Gastrocnemius medialis (tissue), 4 donors: Measurements from ENCODE around the gene NAB2. TPM values are rescaled to one million over a fixed set of nuclear protein-coding genes. Genes with fewer than 3 reads are reported as not detected.
A peak's percentile ranks its signal among the peaks of the same experiment; 100 is the strongest.
"Not testable (repeated sequence)": the region's sequence is repeated elsewhere in the genome, so short reads cannot be mapped to it uniquely, and the experiment has no call there.

ENCODE experiments used
- ATAC-seq, 2 donors: fragments of 150-250 bp; one replicate each; pipeline ENCODE4 v1.9.1; 2016
- DNase-seq, 2 donors: peaks; one replicate each; pipeline ENCODE4 v3.0.0-alpha.2; 2019
- H3K27ac ChIP-seq, 4 donors: fragments of 200-600 bp; sonication (generic); 1 replicate in 1 of 4; 2 replicates in 3 of 4; pipeline ENCODE4 v1.5.1; 2016 to 2018; ENCODE audit warnings: mild to moderate bottlenecking in 2 of 4, moderate library complexity in 1 of 4
- H3K27me3 ChIP-seq, 3 donors: fragments of 200-600 bp; sonication (generic) in 2 of 3; 1 replicate in 1 of 3; 2 replicates in 2 of 3; pipeline versions ENCODE4 v1.5.1 to v1.6.0; 2016 to 2019; ENCODE audit warnings: mild to moderate bottlenecking in 1 of 3, moderate library complexity in 1 of 3
- H3K36me3 ChIP-seq, 2 donors: fragments of 200-600 bp; sonication (generic) in 1 of 2; one replicate each; pipeline ENCODE4 v1.5.1; 2017 to 2018
- H3K4me1 ChIP-seq, 2 donors: fragments of 200-600 bp; sonication (generic) in 1 of 2; one replicate each; pipeline ENCODE4 v1.5.1; 2016 to 2017; ENCODE audit warnings: mild to moderate bottlenecking in 2 of 2
- H3K4me3 ChIP-seq, 4 donors: fragments of 200-600 bp; sonication (generic) in 3 of 4; 1 replicate in 1 of 4; 2 replicates in 3 of 4; pipeline ENCODE4 v1.5.1; 2016 to 2019; ENCODE audit warnings: mild to moderate bottlenecking in 2 of 4
- H3K9me3 ChIP-seq, 3 donors: fragments of 200-600 bp; sonication (generic) in 2 of 3; 1 replicate in 1 of 3; 2 replicates in 2 of 3; pipeline ENCODE4 v1.5.1; 2016 to 2019
- POLR2A ChIP-seq, 2 donors: fragments of 450-650 bp; IDR thresholded peaks; one replicate each; pipeline ENCODE4 v1.6.1; 2017; ENCODE audit warnings: antibody characterized with exemption in 2 of 2, mild to moderate bottlenecking in 2 of 2, moderate library complexity in 2 of 2
- in situ Hi-C, 4 donors: fragments of 200-750 bp; cut with MboI; loops; one replicate each; pipeline versions ENCODE4 v1.15.0 to v1.8.0; 2017; ENCODE audit warnings: low sequenced_read_pairs in 4 of 4
- intact Hi-C: fragments of 100-400 bp; cut with DNase I; formaldehyde crosslinking; loops from one replicate; pipeline ENCODE4 v1.15.1; 2023; ENCODE audit warnings: low total_unique reads
- total RNA-seq, 4 donors: library from RNA; depleted of rRNA; stranded (reverse); fragments of >200 nt; gene quantifications; one replicate each; pipeline versions ENCODE4 v1.1.0 to v1.2.3, GENCODE V29; 2016
- TF ChIP-seq, protein P1 (sequence below), 5 experiments: fragments of 450-650 bp in 3 of 5; fragments of 200-600 bp in 2 of 5; sonication (generic) in 2 of 5; IDR thresholded peaks in 4 of 5; conservative IDR thresholded peaks in 1 of 5; 1 replicate in 4 of 5; 2 replicates in 1 of 5; pipeline ENCODE4 v1.5.1; 2016 to 2019; ENCODE audit warnings: antibody characterized with exemption in 5 of 5, mild to moderate bottlenecking in 3 of 5, moderate library complexity in 3 of 5

NAB2 gene
- total RNA-seq, 4 donors from 2014 or later, result 4.8 to 9.5 (median 5.5) TPM

GRCh38 chr12:57066245-57066644 is 22.7 kb upstream of the NAB2 start:
- H3K9me3 ChIP-seq, result no peaks in the 10 kb centered on the region
- peaks cover 0 to 3% of the 10 kb centered on the region in 2 donors for H3K4me1 ChIP-seq
- no peak overlapping the region for H3K27ac ChIP-seq
- peaks cover 0 to 2% of the 10 kb centered on the region in 2 donors for H3K36me3 ChIP-seq
- no peaks in the 10 kb centered on the region for H3K27me3 ChIP-seq
- DNase-seq, result no peak
- no peak overlapping the region for H3K4me3 ChIP-seq
- no peak for ATAC-seq
- in situ Hi-C loops (loop anchor here (5.0 to 10.0 kb wide), 4 partner anchors 46 to 119 kb away; partner anchors contain the start of gene STAT6 (in 4 of the 4)), intact Hi-C loops (no loop called here)
- TF ChIP-seq, protein P1, sequence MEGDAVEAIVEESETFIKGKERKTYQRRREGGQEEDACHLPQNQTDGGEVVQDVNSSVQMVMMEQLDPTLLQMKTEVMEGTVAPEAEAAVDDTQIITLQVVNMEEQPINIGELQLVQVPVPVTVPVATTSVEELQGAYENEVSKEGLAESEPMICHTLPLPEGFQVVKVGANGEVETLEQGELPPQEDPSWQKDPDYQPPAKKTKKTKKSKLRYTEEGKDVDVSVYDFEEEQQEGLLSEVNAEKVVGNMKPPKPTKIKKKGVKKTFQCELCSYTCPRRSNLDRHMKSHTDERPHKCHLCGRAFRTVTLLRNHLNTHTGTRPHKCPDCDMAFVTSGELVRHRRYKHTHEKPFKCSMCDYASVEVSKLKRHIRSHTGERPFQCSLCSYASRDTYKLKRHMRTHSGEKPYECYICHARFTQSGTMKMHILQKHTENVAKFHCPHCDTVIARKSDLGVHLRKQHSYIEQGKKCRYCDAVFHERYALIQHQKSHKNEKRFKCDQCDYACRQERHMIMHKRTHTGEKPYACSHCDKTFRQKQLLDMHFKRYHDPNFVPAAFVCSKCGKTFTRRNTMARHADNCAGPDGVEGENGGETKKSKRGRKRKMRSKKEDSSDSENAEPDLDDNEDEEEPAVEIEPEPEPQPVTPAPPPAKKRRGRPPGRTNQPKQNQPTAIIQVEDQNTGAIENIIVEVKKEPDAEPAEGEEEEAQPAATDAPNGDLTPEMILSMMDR (IDR thresholded peaks at IDR 0.05 in 4 of 5, conservative IDR thresholded peaks at IDR 0.05 in 1 of 5), result no peak

GRCh38 chr12:57069523-57069922 is 19.4 kb upstream of the NAB2 start:
- no peak for TF ChIP-seq POLR2A (IDR thresholded peaks at IDR 0.05)
- TF ChIP-seq, protein P1 (IDR thresholded peaks at IDR 0.05 in 4 of 5, conservative IDR thresholded peaks at IDR 0.05 in 1 of 5), result peak; percentile 75 to 83 (median 81)
- peak overlapping the region; percentile 27 to 62 (median 42) for H3K27ac ChIP-seq
- H3K27me3 ChIP-seq, result no peaks in the 10 kb centered on the region
- H3K9me3 ChIP-seq, result no peaks in the 10 kb centered on the region
- DNase-seq, result peak; percentile 39 to 66
- in situ Hi-C loops (loop anchor here (5.0 to 10.0 kb wide), 4 partner anchors 43 to 115 kb away; partner anchors contain the start of gene STAT6 (in 4 of the 4)), intact Hi-C loops (loop anchor here (1.0 to 2.0 kb wide), 3 partner anchors 21 to 113 kb away; no protein-coding TSS in a partner anchor)
- H3K36me3 ChIP-seq, result peaks cover 0 to 14% of the 10 kb centered on the region in 2 donors
- H3K4me1 ChIP-seq, result peaks cover 0 to 3% of the 10 kb centered on the region in 2 donors
- peak; percentile 87 to 98 for ATAC-seq
- no peak overlapping the region for H3K4me3 ChIP-seq

GRCh38 chr12:57072661-57073060 is 16.3 kb upstream of the NAB2 start:
- TF ChIP-seq, protein P1 (IDR thresholded peaks at IDR 0.05 in 4 of 5, conservative IDR thresholded peaks at IDR 0.05 in 1 of 5), result no peak
- H3K9me3 ChIP-seq, result no peaks in the 10 kb centered on the region
- no peak overlapping the region for H3K4me3 ChIP-seq
- peaks cover 0 to 14% of the 10 kb centered on the region in 2 donors for H3K36me3 ChIP-seq
- no peaks in the 10 kb centered on the region for H3K27me3 ChIP-seq
- intact Hi-C loops, result no loop called here
- in situ Hi-C loops, result no loop called here
- H3K4me1 ChIP-seq, result peaks cover 3 to 7% of the 10 kb centered on the region in 2 donors
- H3K27ac ChIP-seq, result no peak overlapping the region
- no peak for ATAC-seq
- no peak for DNase-seq

GRCh38 chr12:57073566-57074450 is 15.1 kb upstream of the NAB2 start:
- Histone ChIP-seq H3K36me3 (peaks cover 0 to 14% of the 10 kb centered on the region in 2 donors), H3K4me1 (peaks cover 8 to 14% of the 10 kb centered on the region in 2 donors)
- in situ Hi-C loops, H3K27me3 ChIP-seq, H3K27ac ChIP-seq, H3K9me3 ChIP-seq, H3K4me3 ChIP-seq, DNase-seq, ATAC-seq, intact Hi-C loops: not testable (repeated sequence)
